Activated naive CD4-positive, alpha-beta T cell treated with anti-CD3 and anti-CD28 coated beads, Interleukin-2, amount 50 U/mL, for 72 hours (primary cell): ENCODE results near the gene ADPRH. TPM values are rescaled to one million over a fixed set of nuclear protein-coding genes. Genes with fewer than 3 reads are reported as not detected.

Experiments
- ATAC-seq, 2 donors: fragments of 150-1000 bp; cut with Tn5 transposase; 2 replicates each; pipeline ENCODE4 v1.10.0; 2021; ENCODE audit warnings: mild to moderate bottlenecking in 2 of 2, moderate library complexity in 2 of 2
- DNase-seq, 2 donors: peaks; one replicate each; pipeline ENCODE4 v3.0.0; 2021 to 2022; ENCODE audit warnings: low spot score in 2 of 2
- H3K27ac Mint-ChIP-seq, 2 donors: one replicate each; pipeline ENCODE4 v1.8.0; 2022; ENCODE audit warnings: mild to moderate bottlenecking in 2 of 2, mixed read lengths in 2 of 2
- H3K36me3 Mint-ChIP-seq, 2 donors: one replicate each; pipeline ENCODE4 v1.8.0; 2022; ENCODE audit warnings: mixed read lengths in 2 of 2
- H3K9me3 Mint-ChIP-seq, 2 donors: one replicate each; pipeline ENCODE4 v1.8.0; 2022; ENCODE audit warnings: mixed read lengths in 2 of 2
- total RNA-seq, 2 donors: library from RNA; stranded (reverse); gene quantifications; one replicate each; pipeline ENCODE4 v1.2.3, GENCODE V29; 2022

The ADPRH gene
- total RNA-seq, 2 donors from 2014 or later: 3.4 to 5.1 TPM

DNA sequence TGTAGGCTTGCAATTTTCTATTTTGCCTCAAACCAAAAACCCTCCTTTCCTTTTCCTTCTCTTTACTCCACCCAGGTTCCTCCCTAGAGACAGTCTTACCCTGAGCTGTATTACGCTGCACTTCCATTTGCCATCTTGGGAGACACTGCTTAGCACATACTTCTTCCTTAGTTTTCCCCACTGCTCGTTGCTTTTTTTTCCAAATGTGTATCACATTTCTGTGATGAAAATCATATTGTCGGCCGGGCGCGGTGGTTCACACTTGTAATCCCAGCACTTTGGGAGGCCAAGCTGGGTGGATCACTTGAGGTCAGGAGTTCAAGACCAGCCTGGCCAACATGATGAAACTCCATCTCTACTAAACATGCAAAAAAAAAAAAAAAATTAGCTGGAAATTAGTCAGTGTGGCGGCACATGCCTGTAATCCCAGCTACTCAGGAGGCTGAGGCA lies 51.6 kb downstream of the ADPRH start:
- H3K27ac Mint-ChIP-seq: no peak overlapping the region

DNA sequence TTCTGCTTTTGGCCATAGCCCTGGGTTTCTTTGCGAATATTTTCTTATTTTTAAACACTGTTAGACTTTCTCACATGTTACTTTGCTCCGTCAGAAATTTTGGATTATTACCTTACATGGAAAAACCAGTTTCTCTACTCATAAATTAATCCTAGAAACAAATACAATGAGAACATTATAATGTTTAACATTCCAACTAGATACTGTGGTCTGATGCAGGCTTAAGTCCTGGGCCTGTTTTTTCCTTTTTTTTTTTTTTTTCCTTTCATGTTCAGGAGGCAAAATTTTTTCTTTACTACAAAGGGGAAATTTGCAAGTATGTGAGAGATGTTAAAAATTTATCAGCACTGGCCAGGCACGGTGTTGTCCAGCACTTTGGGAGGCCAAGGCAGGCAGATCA lies 52.2 kb downstream of the ADPRH start:
- no peak for ATAC-seq
- Mint-ChIP-seq H3K9me3 (no peaks in the 10 kb centered on the region), H3K27ac (no peak overlapping the region), H3K36me3 (no peaks in the 10 kb centered on the region)
- DNase-seq: no peak

More for the DNA sequence above, 51.6 kb downstream of the ADPRH start:
- no peaks in the 10 kb centered on the region for H3K9me3 Mint-ChIP-seq
- DNase-seq (no peak), ATAC-seq (no peak)
- H3K36me3 Mint-ChIP-seq: no peaks in the 10 kb centered on the region

DNA sequence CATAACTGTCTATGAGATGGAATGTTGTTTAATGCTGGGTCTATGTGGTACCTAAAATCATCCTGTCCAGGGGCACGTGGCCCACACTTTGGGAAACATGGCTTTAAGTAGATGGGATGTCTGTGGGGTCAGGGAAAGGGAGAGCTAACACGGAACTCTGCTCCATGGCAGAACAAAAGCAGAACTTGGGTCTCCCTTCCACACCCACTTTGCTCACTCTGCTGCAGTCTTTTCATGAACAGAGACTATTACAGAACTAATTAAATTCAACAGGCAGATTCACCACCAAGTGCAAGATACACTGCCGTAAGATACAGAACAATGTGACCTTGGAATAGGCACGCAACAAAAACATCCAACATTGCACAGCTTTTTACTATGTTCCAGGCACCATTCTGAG lies 52.9 kb downstream of the ADPRH start:
- peak overlapping the region in 1 of 2 donors; percentile 31 for H3K27ac Mint-ChIP-seq
- no peaks in the 10 kb centered on the region for H3K9me3 Mint-ChIP-seq
- no peaks in the 10 kb centered on the region for H3K36me3 Mint-ChIP-seq
- ATAC-seq (no peak), DNase-seq (no peak)

DNA sequence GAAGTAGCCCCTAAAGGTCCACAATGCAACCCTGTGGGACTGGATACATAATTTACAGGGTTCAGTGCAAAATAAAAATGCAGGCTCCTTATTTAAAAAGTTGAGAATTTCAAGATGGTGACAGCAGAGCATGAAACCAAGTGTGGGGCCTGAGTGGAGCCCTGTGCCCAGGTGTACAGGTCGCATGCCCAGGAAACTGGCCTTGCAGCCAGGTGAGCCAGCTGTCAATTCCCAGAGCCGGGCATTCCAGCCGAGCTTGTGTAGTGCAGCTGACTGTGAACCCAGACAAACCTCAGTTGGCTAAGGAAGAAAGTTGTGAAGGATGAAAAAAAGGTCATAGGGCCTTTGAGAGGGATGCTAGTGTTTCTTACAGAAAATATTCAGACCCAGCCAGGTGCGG lies 53.5 kb downstream of the ADPRH start:
- H3K27ac Mint-ChIP-seq: peak overlapping the region in 1 of 2 donors; percentile 40

DNA sequence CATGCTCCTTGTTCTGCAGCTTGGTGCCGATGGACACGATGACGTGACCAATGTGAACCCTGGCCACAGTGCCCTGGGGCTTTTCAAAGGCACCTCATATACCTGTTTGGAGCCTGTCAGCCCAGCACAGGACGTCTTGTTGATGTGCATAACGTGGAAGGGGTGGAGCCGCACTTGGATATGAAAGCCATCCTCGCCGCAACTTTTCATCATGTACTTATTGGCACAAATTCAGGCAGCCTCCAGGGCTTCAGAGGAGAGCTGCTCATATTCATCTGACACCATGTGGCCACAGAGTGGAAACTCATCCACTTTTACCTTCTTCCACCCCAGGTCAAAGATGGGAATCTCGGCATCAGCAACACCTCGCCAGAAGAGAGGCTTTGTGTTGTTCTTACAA lies 56.4 kb downstream of the ADPRH start:
- H3K36me3 Mint-ChIP-seq: peaks cover 9 to 19% of the 10 kb centered on the region in 2 donors
- no peak for ATAC-seq
- H3K27ac Mint-ChIP-seq: peak overlapping the region in 1 of 2 donors; percentile 98
- peaks cover 5% of the 10 kb centered on the region in 2 donors for H3K9me3 Mint-ChIP-seq
- no peak for DNase-seq

More for the DNA sequence above, 53.5 kb downstream of the ADPRH start:
- DNase-seq (no peak), ATAC-seq (no peak)
- no peaks in the 10 kb centered on the region for H3K9me3 Mint-ChIP-seq
- peaks cover 0 to 4% of the 10 kb centered on the region in 2 donors for H3K36me3 Mint-ChIP-seq

DNA sequence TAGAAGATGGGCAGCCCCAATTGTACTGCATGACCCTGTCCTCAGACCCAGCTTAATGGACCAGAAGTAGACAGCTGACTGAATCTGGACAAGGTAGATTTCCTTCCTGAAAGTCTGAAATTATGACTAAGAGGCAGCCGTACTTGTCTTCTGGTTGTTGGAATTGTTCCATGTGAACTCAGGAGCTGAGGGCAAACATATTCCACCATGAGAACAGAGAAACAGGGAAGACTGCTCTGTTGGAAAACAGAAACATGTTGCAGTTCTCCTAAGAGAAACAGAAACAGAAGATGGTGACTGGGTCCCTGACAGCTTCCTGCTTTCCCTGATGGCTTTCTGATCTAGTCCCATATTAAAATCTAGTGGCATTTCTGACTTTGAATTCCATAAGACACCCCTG lies 57.0 kb downstream of the ADPRH start:
- Mint-ChIP-seq H3K36me3 (peaks cover 9 to 25% of the 10 kb centered on the region in 2 donors), H3K9me3 (peaks cover 5 to 8% of the 10 kb centered on the region in 2 donors), H3K27ac (peak overlapping the region in 1 of 2 donors; percentile 98)
- ATAC-seq (no peak), DNase-seq (no peak)

DNA sequence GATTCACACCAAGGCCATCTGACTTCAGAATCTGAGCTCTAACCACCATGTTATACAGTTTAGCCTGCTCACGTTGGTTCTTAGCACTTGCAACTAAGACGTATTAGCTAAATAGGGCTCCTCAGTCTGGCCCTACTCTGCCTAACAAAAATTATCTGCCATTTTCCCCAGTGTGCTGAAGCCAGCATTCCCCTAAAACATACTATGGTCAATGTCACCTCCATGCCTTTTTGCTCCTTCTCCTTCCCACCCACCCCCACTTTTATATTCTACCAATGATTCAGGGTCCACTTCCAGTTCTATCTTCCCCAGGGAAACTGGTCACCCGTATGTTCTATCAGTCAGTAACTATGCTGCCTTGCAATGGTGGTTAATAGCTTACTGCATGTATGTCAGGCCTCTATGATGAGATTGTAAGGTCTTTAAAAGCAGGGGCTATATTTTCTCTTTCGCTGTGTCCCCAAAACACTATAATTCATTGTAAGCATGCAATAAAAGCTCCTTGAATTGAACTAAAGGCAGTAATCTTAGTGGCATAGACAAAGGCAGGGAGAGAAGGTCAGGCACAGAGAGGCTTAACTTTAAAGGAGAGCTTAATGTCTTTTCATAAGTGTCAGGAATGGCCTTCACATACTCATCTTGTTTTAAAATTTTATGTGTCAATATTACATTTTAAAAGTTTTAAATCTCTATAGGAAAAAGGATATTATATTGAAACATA lies 57.8 kb downstream of the ADPRH start:
- Mint-ChIP-seq H3K27ac (peak overlapping the region in 1 of 2 donors; percentile 98), H3K36me3 (peaks cover 9 to 28% of the 10 kb centered on the region in 2 donors), H3K9me3 (peaks cover 5 to 10% of the 10 kb centered on the region in 2 donors)
- no peak for ATAC-seq
- DNase-seq: no peak

DNA sequence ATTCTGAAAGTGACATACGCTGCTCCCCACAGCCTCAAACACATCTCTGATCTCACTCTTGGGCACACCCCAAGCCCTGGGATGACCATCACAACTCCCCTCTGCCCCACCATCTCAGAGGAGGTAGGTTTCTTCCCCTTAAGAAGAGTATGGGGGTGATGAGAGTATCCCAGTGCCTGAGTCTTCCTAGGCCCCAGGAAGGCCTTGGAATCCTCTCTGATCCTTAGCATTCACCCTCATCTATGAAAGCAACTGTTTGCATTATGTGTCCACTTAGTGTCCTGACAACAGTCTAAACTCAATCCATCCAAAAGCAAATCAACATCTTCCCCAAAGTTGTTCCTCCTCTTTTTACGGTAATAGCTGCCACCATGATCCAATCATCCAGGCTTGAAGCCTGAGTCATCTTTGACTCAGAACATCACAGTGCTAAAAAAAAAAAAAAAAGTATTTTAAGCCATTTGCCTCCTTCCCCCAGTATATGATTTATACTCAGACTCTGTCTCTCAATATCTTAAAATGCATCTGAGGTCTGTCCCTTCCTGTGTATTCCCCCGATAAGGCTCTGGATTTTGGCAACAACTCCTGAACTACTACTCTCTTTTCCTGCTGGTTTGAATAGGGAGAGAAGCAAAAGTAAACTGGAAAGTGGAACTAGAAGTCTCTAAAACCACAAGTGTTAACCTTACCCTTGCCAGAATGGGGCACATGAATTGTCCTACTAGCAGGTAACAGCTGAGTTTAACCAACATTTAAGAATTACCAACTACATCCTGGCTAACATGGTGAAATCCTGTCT lies 58.6 kb downstream of the ADPRH start:
- H3K36me3 Mint-ChIP-seq: peaks cover 9 to 28% of the 10 kb centered on the region in 2 donors
- peak overlapping the region; percentile 98 for H3K27ac Mint-ChIP-seq
- peak in 1 of 2 donors; percentile 18 for DNase-seq
- ATAC-seq: peak; percentile 43 to 52
- peaks cover 5 to 10% of the 10 kb centered on the region in 2 donors for H3K9me3 Mint-ChIP-seq

Other genes starting within 250 kb of the ADPRH start
- gene TMEM39A, start 115.9 kb upstream of the ADPRH start, total RNA-seq: 10 to 100 TPM; 42.8 to 56.9 TPM
- 10 to 100 TPM in 1 of 2 donors, 1 to 10 TPM in 1; 8.3 to 16.9 TPM for gene POGLUT1, start 110.5 kb upstream of the ADPRH start, total RNA-seq
- gene TIMMDC1, start 80.9 kb upstream of the ADPRH start, total RNA-seq: 10 to 100 TPM; 54.9 to 79.2 TPM
- 1 to 10 TPM in 1 of 2 donors, under 1 TPM in 1; 0.80 to 1.2 TPM for gene CD80, start 19.9 kb upstream of the ADPRH start, total RNA-seq
- under 1 TPM in 1 of 2 donors, not detected in 1; 0.52 TPM for gene PLA1A, start 18.4 kb downstream of the ADPRH start, total RNA-seq
- gene POPDC2, start 81.1 kb downstream of the ADPRH start, total RNA-seq: 1 to 10 TPM in 1 of 2 donors, under 1 TPM in 1; 0.73 to 1.9 TPM
- gene COX17, start 97.9 kb downstream of the ADPRH start, total RNA-seq: 10 to 100 TPM; 76.2 to 78.2 TPM
- gene CFAP91, start 123.5 kb downstream of the ADPRH start, total RNA-seq: under 1 TPM; 0.25 to 0.68 TPM
- gene NR1I2, start 202.6 kb downstream of the ADPRH start, total RNA-seq: under 1 TPM; 0.60 to 0.82 TPM